Left lung (tissue), 10 donors: ENCODE results near the gene NSRP1. TPM values are rescaled to one million over a fixed set of nuclear protein-coding genes. Genes with fewer than 3 reads are reported as not detected.
A peak's percentile ranks its signal among the peaks of the same experiment; 100 is the strongest.

Source experiments
- ATAC-seq: fragments of 200-7000 bp; cut with Tn5 transposase; one replicate; pipeline ENCODE4 v1.9.1; 2020; ENCODE audit warnings: moderate library complexity
- DNase-seq, 4 donors: peaks; one replicate each; pipeline ENCODE4 v3.0.0-alpha.2; 2013 to 2020
- H3K27ac ChIP-seq, 2 donors: fragments of 200-600 bp; sonication (generic) in 1 of 2; one replicate each; pipeline versions ENCODE4 v1.5.0 to v1.8.0; 2020 to 2021
- H3K27me3 ChIP-seq, 2 donors: fragments of 200-600 bp; sonication (generic) in 1 of 2; one replicate each; pipeline versions ENCODE4 v1.5.0 to v1.8.0; 2020 to 2021
- H3K36me3 ChIP-seq, 2 donors: fragments of 200-600 bp; sonication (generic) in 1 of 2; one replicate each; pipeline versions ENCODE4 v1.5.0 to v1.8.0; 2020 to 2021
- H3K4me1 ChIP-seq, 2 donors: fragments of 200-600 bp; one replicate each; pipeline ENCODE4 v1.8.0; 2021
- H3K4me3 ChIP-seq, 2 donors: fragments of 200-600 bp; sonication (generic) in 1 of 2; one replicate each; pipeline versions ENCODE4 v1.5.0 to v1.8.0; 2020 to 2021; ENCODE audit warnings: mild to moderate bottlenecking in 1 of 2
- H3K9me3 ChIP-seq, 2 donors: fragments of 200-600 bp; sonication (generic) in 1 of 2; one replicate each; pipeline versions ENCODE4 v1.5.0 to v1.8.0; 2020 to 2021
- CTCF ChIP-seq, 2 donors: fragments of 200-600 bp; sonication (generic) in 1 of 2; IDR thresholded peaks; one replicate each; pipeline versions ENCODE4 v1.5.0 to v1.8.0; 2021; ENCODE audit warnings: antibody characterized with exemption in 2 of 2
- intact Hi-C, 2 donors: fragments of 100-400 bp; cut with DNase I; formaldehyde crosslinking; loops; one replicate each; pipeline versions ENCODE4 v1.11.2 to v1.14.2; 2022
- polyA plus RNA-seq, 6 donors: library from polyadenylated mRNA; unstranded; fragments of 120-200 nt; gene quantifications; one replicate each; pipeline ENCODE4 v1.2.1, GENCODE V29; 2013; ENCODE audit not compliant: insufficient read length in 6 of 6
- total RNA-seq, 2 donors: library from RNA; stranded (reverse); fragmentation: NEBNext Ultra II Directional; extraction: Animal tissue kit (Norgen Biotek cat#: 25700); gene quantifications; one replicate each; pipeline ENCODE4 v1.2.1, GENCODE V29; 2021
- donor health status: DM: no; HTN: yes; CAD: no.
- donor health status: DM: no; HTN: no; CAD: no.

NSRP1 gene
- total and polyA plus RNA-seq, 8 donors: 17.7 to 42.8 (median 38.9) TPM

- ATAC-seq (no peak), DNase-seq (no peak)
- intact Hi-C loops: no loop called here
- no peaks in the 10 kb centered on the region for H3K9me3 ChIP-seq
- H3K36me3 ChIP-seq: no peaks in the 10 kb centered on the region
- H3K27ac ChIP-seq: peak overlapping the region in 1 of 2 donors; percentile 86
- H3K27me3 ChIP-seq: no peaks in the 10 kb centered on the region
- H3K4me1 ChIP-seq: peaks cover 0 to 10% of the 10 kb centered on the region in 2 donors
- no peak overlapping the region for H3K4me3 ChIP-seq
- TF ChIP-seq CTCF (IDR thresholded peaks at IDR 0.05): no peak
Observed at GRCh38 chr17:30103921-30104320, 12.7 kb upstream of the NSRP1 start.

DNA sequence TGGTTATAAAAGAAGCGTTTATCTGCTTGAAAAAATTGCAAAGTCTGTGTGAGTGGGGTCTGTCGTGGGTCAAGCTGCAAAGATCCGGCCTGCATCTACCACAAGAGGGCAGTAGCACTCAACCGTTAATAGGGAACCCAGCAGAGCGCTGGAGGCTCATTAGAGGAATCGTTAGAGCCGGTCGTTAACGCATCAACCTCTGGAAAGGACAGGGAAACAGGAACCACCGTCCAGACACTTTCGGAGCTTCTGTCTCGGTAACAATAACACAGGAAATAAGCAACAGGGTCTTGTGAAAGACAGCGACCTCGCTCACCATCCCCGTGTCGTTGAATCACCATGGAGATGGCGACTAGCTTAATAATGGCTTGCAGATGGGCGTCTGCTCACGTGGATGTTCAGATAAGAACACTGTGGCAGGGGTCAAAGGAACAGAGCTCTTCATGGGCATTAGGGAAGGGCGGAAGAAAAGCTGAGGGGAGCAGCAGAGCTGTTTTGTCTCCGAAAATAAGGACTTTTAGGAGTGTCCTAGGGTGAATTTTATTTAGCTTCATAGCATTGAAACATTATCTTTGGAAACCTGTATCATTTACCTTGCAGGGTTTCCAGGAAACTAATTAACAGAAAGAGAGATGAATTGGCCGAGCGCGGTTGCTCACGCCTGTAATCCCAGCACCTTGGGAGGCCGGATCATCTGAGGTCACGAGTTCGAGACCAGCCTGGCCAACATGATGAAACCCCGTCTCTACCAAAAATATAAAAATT is 11.9 kb upstream of the NSRP1 start:
- Histone ChIP-seq H3K4me3 (peak overlapping the region in 1 of 2 donors; percentile 21), H3K27me3 (no peaks in the 10 kb centered on the region), H3K4me1 (peaks cover 0 to 10% of the 10 kb centered on the region in 2 donors), H3K27ac (peak overlapping the region in 1 of 2 donors; percentile 86), H3K36me3 (no peaks in the 10 kb centered on the region), H3K9me3 (no peaks in the 10 kb centered on the region)
- DNase-seq (peak in 3 of 4 donors; percentile 79 to 85 (median 84)), ATAC-seq (peak; percentile 100)
- TF ChIP-seq CTCF (IDR thresholded peaks at IDR 0.05): peak; percentile 84 to 90
- intact Hi-C loops: no loop called here

- Histone ChIP-seq H3K4me3 (no peak overlapping the region), H3K36me3 (no peaks in the 10 kb centered on the region), H3K9me3 (no peaks in the 10 kb centered on the region), H3K27me3 (no peaks in the 10 kb centered on the region), H3K27ac (no peak overlapping the region), H3K4me1 (peaks cover 4 to 5% of the 10 kb centered on the region in 2 donors)
- DNase-seq (no peak), ATAC-seq (no peak)
- no peak for TF ChIP-seq CTCF (IDR thresholded peaks at IDR 0.05)
- intact Hi-C loops: no loop called here
Observed at GRCh38 chr17:30112794-30113193, 3.8 kb upstream of the NSRP1 start.

DNA sequence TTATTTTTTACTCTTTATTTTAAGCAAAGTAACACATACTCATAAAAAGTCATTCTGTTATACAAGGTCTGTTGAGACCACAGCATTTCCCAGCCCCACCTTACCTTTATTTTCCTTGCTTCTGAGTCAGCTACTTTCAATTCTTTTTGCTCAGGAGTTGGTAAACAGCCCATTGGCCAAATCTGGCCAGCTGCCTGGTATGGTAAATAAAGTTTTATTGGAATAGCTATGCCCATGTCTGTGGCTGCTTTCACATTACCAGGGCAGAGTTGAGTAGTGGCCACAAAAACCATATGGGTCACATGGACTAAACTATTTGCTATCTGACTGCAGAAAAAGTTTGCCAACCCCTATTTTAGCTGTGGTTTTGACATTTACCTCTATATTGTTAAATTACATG is 3.4 kb upstream of the NSRP1 start:
- Histone ChIP-seq H3K36me3 (no peaks in the 10 kb centered on the region), H3K4me3 (no peak overlapping the region), H3K27me3 (no peaks in the 10 kb centered on the region), H3K9me3 (no peaks in the 10 kb centered on the region), H3K27ac (no peak overlapping the region), H3K4me1 (peaks cover 9% of the 10 kb centered on the region in 2 donors)
- no peak for TF ChIP-seq CTCF (IDR thresholded peaks at IDR 0.05)
- ATAC-seq (no peak), DNase-seq (no peak)
- intact Hi-C loops: no loop called here

- H3K9me3 ChIP-seq: no peaks in the 10 kb centered on the region
- DNase-seq (no peak), ATAC-seq (no peak)
- peaks cover 0 to 24% of the 10 kb centered on the region in 2 donors for H3K36me3 ChIP-seq
- no peaks in the 10 kb centered on the region for H3K27me3 ChIP-seq
- peak overlapping the region; percentile 98 to 99 for H3K27ac ChIP-seq
- intact Hi-C loops: no loop called here
- H3K4me1 ChIP-seq: peaks cover 11 to 38% of the 10 kb centered on the region in 2 donors
- peak overlapping the region; percentile 70 to 75 for H3K4me3 ChIP-seq
- TF ChIP-seq CTCF (IDR thresholded peaks at IDR 0.05): no peak
Observed at GRCh38 chr17:30116345-30116660, 313 bp upstream of the NSRP1 start.
